Esophagus muscularis mucosa (tissue), 4 donors: Measurements from ENCODE around the gene WDCP. TPM values are rescaled to one million over a fixed set of nuclear protein-coding genes. Genes with fewer than 3 reads are reported as not detected.
A peak's percentile ranks its signal among the peaks of the same experiment; 100 is the strongest.

Experiments used
- DNase-seq: peaks from one replicate; pipeline ENCODE4 v3.0.0-alpha.2; 2017; ENCODE audit errors: extremely low spot score
- H3K27ac ChIP-seq, 4 donors: fragments of 200-600 bp; sonication (generic); replicated peaks in 1 of 4; 1 replicate in 3 of 4; 2 replicates in 1 of 4; pipeline ENCODE4 v1.5.1; 2016 to 2019; ENCODE audit warnings: mild to moderate bottlenecking in 1 of 4
- H3K27me3 ChIP-seq, 4 donors: fragments of 200-600 bp; sonication (generic); one replicate each; pipeline versions ENCODE4 v1.5.1 to v1.6.0; 2016 to 2019
- H3K36me3 ChIP-seq, 4 donors: fragments of 200-600 bp; sonication (generic); one replicate each; pipeline ENCODE4 v1.5.1; 2016 to 2019
- H3K4me1 ChIP-seq, 4 donors: fragments of 200-600 bp; sonication (generic); one replicate each; pipeline ENCODE4 v1.5.1; 2016 to 2019
- H3K4me3 ChIP-seq, 4 donors: fragments of 200-600 bp; sonication (generic); 1 replicate in 2 of 4; 2 replicates in 2 of 4; pipeline ENCODE4 v1.5.1; 2016 to 2019; ENCODE audit warnings: mild to moderate bottlenecking in 4 of 4, moderate library complexity in 1 of 4
- H3K9me3 ChIP-seq, 4 donors: fragments of 200-600 bp; sonication (generic); 1 replicate in 3 of 4; 2 replicates in 1 of 4; pipeline ENCODE4 v1.5.1; 2016 to 2019
- EP300 ChIP-seq: sonication (generic); formaldehyde crosslinking; IDR thresholded peaks from one replicate; pipeline ENCODE4 v1.6.1; 2017; ENCODE audit warnings: antibody characterized with exemption
- POLR2A ChIP-seq: fragments of 450-650 bp; IDR thresholded peaks from one replicate; pipeline ENCODE4 v1.6.1; 2017; ENCODE audit warnings: antibody characterized with exemption, moderate library complexity, mild to moderate bottlenecking, low read depth
- POLR2AphosphoS5 ChIP-seq, 2 donors: sonication (generic); formaldehyde crosslinking; IDR thresholded peaks; one replicate each; pipeline ENCODE4 v1.6.1; 2017; ENCODE audit warnings: antibody characterized with exemption in 2 of 2
- WGBS: methylation state at CpG from one replicate; pipeline ENCODE4 v1.1.5; 2018; 5-methylcytosine and 5-hydroxymethylcytosine counted together
- intact Hi-C: fragments of 100-400 bp; cut with DNase I; formaldehyde crosslinking; loops from one replicate; pipeline ENCODE4 v1.15.1; 2023
- small RNA-seq, 3 donors: library from RNA; depleted of rRNA; stranded (forward); fragments of <200 nt; gene quantifications; one replicate each; pipeline ENCODE3, GENCODE V24; 2016
- total RNA-seq, 4 donors: library from RNA; depleted of rRNA; stranded (reverse); fragments of >200 nt; gene quantifications; one replicate each; pipeline versions ENCODE4 v1.1.0 to v1.2.1, GENCODE V29; 2016
- TF ChIP-seq, protein P1 (sequence below), 3 experiments: fragments of 200-600 bp in 2 of 3; fragments of 450-650 bp in 1 of 3; sonication (generic) in 2 of 3; IDR thresholded peaks; one replicate each; pipeline ENCODE4 v1.5.1; 2017 to 2019; ENCODE audit warnings: antibody characterized with exemption in 3 of 3, mild to moderate bottlenecking in 2 of 3, moderate library complexity in 1 of 3

The WDCP gene
- total RNA-seq, 4 donors from 2014 or later = 4.5 to 9.1 (median 6.2) TPM

DNA sequence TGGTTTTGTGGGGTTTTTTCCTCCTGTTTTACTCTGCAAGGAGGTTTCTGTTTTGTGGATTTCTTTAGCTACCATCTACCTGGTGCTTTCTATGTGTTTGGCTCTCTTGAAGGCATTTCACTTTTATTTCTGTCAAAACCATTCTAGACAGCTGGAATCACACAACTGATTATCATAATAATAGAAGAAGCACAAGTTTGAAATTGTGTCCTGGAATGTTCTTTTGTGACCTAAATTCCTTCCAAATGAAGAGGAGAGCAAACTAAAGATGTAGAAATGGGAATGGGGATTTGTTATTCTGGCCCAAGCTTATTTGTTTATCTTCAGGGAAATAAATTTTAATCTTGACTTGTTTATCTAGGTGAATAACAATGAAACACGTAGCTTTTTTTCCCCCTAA, 54.3 kb downstream of the WDCP start:
- Histone ChIP-seq H3K4me3 (no peak overlapping the region), H3K9me3 (no peaks in the 10 kb centered on the region), H3K27me3 (no peaks in the 10 kb centered on the region), H3K27ac (peak overlapping the region in 1 of 4 donors; percentile 4), H3K36me3 (peaks cover 0 to 26% (median 10%) of the 10 kb centered on the region in 4 donors), H3K4me1 (no peaks in the 10 kb centered on the region)
- 80% methylated on average over 1 of the region's 1 CpG for WGBS
- intact Hi-C loops = no loop called here
- TF ChIP-seq POLR2A (no peak), POLR2AphosphoS5 (IDR thresholded peaks at IDR 0.05) (no peak), EP300 (no peak)
- TF ChIP-seq, protein P1, sequence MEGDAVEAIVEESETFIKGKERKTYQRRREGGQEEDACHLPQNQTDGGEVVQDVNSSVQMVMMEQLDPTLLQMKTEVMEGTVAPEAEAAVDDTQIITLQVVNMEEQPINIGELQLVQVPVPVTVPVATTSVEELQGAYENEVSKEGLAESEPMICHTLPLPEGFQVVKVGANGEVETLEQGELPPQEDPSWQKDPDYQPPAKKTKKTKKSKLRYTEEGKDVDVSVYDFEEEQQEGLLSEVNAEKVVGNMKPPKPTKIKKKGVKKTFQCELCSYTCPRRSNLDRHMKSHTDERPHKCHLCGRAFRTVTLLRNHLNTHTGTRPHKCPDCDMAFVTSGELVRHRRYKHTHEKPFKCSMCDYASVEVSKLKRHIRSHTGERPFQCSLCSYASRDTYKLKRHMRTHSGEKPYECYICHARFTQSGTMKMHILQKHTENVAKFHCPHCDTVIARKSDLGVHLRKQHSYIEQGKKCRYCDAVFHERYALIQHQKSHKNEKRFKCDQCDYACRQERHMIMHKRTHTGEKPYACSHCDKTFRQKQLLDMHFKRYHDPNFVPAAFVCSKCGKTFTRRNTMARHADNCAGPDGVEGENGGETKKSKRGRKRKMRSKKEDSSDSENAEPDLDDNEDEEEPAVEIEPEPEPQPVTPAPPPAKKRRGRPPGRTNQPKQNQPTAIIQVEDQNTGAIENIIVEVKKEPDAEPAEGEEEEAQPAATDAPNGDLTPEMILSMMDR (IDR thresholded peaks at IDR 0.05) = no peak
- DNase-seq = no peak

DNA sequence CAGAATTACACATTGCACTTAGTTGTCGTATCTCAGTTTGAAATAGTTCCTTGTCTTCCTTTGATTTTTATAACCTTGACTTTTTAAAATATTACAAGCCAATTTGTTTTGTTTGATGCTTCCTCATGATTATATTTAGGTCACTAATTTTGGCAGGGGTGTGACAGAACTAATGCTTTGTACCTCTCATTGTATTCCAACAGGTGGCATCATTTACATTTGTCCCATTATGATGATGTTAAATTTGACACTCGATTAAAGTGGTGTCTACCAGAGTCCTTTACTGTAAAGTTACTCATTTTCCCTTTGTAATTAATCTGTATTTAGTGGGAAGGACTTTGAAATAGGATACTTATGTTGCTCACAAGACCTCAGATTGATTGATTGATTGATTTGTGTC, 58.8 kb downstream of the WDCP start:
- peaks cover 16 to 55% (median 43%) of the 10 kb centered on the region in 4 donors for H3K36me3 ChIP-seq
- intact Hi-C loops = no loop called here
- no peaks in the 10 kb centered on the region for H3K27me3 ChIP-seq
- WGBS = 63% methylated on average over 2 of the region's 2 CpGs
- H3K9me3 ChIP-seq = no peaks in the 10 kb centered on the region
- H3K4me1 ChIP-seq = no peaks in the 10 kb centered on the region
- no peak for DNase-seq
- H3K4me3 ChIP-seq = no peak overlapping the region
- H3K27ac ChIP-seq = no peak overlapping the region
- TF ChIP-seq, protein P1 (IDR thresholded peaks at IDR 0.05) = peak in 1 of 3 experiments; percentile 20
- no peak for TF ChIP-seq EP300
- no peak for TF ChIP-seq POLR2A
- no peak for TF ChIP-seq POLR2AphosphoS5 (IDR thresholded peaks at IDR 0.05)

Small RNA genes lying within 50 kb of the gene (small RNA-seq; reads per million reads assigned to genes)
- gene RN7SL610P = 0 reads per million in 3 donors
- 0 reads per million in 3 donors for gene RNU6-370P

Other genes starting within 250 kb of the WDCP start
- gene ATAD2B, start 120.3 kb downstream of the WDCP start, total RNA-seq = 10 to 100 TPM in 3 of 4 donors, 1 to 10 TPM in 1; 8.0 to 17.4 (median 13.5) TPM
- 10 to 100 TPM; 17.1 to 23.4 (median 20.3) TPM for gene UBXN2A, start 106.9 kb downstream of the WDCP start, total RNA-seq
- gene MFSD2B, start 37.3 kb downstream of the WDCP start, total RNA-seq = under 1 TPM in 1 of 4 donors, not detected in 3; 0.33 TPM
- 10 to 100 TPM in 1 of 4 donors, 1 to 10 TPM in 3; 5.0 to 11.2 (median 6.2) TPM for gene FKBP1B, start 2.4 kb upstream of the WDCP start, total RNA-seq
- 100 to 1,000 TPM in 3 of 4 donors, 10 to 100 TPM in 1; 86.9 to 121 (median 113) TPM for gene SF3B6, start 28.9 kb upstream of the WDCP start, total RNA-seq
- gene TP53I3, start 37.4 kb upstream of the WDCP start, total RNA-seq = 10 to 100 TPM in 2 of 4 donors, 1 to 10 TPM in 2; 5.3 to 11.3 (median 9.6) TPM
- gene PFN4, start 75.9 kb upstream of the WDCP start, total RNA-seq = under 1 TPM in 1 of 4 donors, not detected in 3; 0.83 TPM
- 10 to 100 TPM; 22.6 to 41.4 (median 33.8) TPM for gene FAM228B, start 76.1 kb upstream of the WDCP start, total RNA-seq
- 1 to 10 TPM; 1.1 to 3.3 (median 2.6) TPM for gene FAM228A, start 127.7 kb upstream of the WDCP start, total RNA-seq